Raji (cell line): ENCODE measurements around the gene CBFA2T2.

Source experiments
- POLR2A ChIP-seq: IDR thresholded peaks from 2 replicates; pipeline ENCODE4 v1.6.1; 2011; ENCODE audit warnings: low read depth, low read length, control low read depth; ENCODE audit not compliant: insufficient read depth

The CBFA2T2 gene

GRCh38 chr20:33689973-33690372, 200.1 kb downstream of the CBFA2T2 start:
- no peak for TF ChIP-seq POLR2A

GRCh38 chr20:33693289-33693688, 203.4 kb downstream of the CBFA2T2 start:
- TF ChIP-seq POLR2A: no peak

- no peak for TF ChIP-seq POLR2A
Measured at GRCh38 chr20:33693741-33694638, 204.1 kb downstream of the CBFA2T2 start.

GRCh38 chr20:33694639-33695012, 204.7 kb downstream of the CBFA2T2 start:
- no peak for TF ChIP-seq POLR2A

DNA sequence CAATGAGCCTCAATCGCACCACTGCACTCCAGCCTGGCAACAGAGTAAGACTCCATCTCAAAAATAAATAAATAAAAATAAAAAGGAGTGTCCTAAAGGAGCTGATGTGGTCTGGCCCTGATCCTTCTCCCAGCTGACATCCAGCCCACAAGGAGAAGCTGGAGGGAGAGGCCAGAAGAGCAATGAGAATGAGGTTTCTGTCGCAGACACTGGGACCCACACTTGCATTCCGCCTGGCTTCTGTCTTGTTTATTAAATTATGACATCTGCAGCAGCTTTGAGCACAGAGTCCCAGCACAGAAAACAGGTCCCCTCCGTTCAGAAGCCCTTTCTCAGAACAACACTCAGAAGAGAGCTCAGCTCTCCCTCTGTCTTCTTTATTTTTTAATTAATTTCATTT, 206.6 kb downstream of the CBFA2T2 start:
- no peak for TF ChIP-seq POLR2A

DNA sequence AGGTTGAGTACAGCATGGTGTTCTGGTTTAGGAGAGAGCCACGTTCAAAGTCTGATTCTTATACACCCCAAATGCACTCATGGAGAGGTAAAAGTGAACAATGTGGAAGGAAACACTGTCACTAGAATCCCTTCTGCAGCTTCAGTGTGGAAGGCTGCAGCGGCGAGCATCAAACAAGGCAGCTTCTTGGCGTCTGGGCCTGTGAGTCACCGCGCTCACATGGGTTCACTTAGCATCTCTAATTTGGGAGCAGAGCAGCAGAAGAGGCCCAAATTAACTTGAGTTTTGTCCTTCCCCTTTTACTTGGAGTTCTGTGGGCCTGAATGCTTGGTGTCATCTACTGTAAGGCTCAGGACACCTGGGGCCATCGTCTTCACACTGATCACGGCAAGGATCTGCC, 207.2 kb downstream of the CBFA2T2 start:
- no peak for TF ChIP-seq POLR2A
